GM18909 (cell line): ENCODE measurements around the gene PAQR9.

Source experiments
- ATAC-seq: cut with Tn5 transposase; IDR thresholded peaks from one replicate; pipeline ENCODE4 v1.9.1; 2021; ENCODE audit warnings: mild to moderate bottlenecking; ENCODE audit not compliant: unreplicated experiment, poor library complexity

Gene PAQR9

DNA sequence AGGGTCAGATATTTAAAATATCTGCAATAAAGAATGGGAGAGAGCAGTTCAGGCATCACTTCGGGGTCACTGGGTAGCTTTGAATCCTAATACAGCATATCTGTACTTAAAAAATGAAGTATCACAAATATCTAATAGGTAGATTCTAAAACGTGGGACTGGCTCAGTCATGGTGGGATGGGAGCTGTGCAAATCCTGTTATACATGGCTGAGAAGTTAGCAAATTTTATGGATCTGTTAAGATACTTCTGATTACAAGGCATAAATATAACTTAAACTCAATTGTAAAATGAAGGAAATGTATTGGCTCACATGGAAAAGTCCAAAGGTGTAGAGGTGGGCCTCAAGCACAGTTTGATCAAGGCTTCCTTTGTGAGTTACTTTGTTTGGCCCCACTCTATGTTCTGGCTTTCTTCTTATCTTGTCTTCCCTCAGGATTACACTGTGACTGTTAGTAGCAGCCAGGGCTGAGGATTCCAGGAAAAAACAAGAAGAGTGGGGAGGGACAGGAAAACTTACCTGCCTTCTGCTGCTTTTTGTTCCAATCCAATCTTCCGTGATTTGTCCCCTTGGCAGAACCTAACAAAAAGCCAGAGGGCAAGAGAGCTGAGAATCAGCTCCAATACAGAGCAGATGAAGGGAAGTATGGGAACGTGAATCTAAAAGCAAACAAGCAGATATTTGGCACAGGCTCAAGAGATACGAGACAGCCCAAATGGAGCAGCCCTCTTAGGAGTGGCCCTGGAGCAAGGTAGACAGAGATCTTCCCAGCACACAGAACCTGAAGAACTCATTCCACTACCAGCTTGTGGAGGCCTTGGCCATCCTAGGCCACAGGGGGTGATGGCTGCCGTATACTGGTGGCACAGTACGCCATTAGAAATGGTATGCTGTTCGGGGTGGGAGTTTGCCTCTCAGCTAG lies 10.9 kb downstream of the PAQR9 start:
- ATAC-seq = no peak

DNA sequence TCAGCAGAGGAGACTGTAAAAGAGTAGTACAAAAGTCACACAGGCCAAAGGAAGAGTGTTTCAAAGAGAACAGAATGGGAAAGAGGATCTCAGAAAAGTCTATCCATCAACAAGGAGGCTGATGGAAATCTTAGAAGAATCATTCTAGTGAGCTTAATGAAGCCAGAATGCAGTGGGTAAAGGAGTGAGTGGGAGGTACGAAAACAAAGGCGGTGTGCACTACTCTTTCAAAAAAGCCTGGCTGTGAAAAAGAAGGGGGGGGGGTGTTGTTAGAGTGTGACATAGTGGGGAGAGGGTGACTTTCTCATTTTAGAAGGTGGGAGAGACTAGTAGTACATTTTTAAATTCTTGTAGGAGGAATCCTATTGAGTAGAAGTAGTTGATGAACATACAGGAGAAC lies 11.7 kb downstream of the PAQR9 start:
- no peak for ATAC-seq

GRCh38 chr3:142950972-142951371 lies 12.5 kb downstream of the PAQR9 start:
- ATAC-seq = no peak

- ATAC-seq = no peak
Measured at GRCh38 chr3:142947799-142948575, 15.5 kb downstream of the PAQR9 start.

DNA sequence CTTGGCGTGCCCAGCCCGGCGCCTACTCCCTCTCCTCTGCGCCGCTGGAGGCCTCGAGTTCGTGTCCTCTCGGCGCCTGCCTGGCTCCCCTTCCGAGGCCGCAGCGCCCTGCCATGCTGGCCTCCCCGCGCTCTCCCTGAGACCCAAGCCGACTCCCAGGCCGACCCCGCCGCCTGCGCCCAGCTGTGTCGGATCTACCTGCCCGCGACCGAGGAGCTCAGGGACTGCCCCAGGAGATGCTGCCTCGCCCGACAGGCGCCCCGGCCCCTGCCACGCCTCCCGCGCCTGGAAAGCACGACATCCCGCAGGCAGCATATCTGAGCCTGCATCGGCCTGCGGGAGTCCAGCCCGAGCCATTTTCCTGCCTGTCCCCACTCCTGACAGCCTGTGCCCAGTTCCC lies 16.1 kb downstream of the PAQR9 start:
- ATAC-seq = no peak

GRCh38 chr3:142946861-142947260 lies 16.6 kb downstream of the PAQR9 start:
- ATAC-seq = no peak

DNA sequence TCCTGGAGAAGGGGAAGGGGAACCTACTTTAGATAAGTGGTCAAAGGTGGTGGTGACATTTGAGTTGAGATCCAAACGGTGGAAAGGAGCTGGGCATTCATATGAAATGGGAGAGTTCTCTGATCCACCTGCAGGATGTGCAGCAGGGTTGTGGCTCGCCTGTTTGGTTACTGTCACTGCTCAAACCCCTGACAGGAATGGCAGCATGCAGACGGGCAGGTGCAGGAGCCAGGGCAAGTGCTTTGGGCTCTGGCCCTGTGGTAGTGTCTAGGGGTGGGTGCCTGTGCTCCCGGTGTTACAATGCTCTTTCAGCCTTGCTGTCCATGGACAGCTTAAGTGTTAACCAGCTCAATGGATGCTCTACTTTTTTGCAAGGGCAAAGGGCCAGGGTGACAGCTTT lies 18.5 kb downstream of the PAQR9 start:
- no peak for ATAC-seq

GRCh38 chr3:142944342-142944741 lies 19.1 kb downstream of the PAQR9 start:
- ATAC-seq = no peak

DNA sequence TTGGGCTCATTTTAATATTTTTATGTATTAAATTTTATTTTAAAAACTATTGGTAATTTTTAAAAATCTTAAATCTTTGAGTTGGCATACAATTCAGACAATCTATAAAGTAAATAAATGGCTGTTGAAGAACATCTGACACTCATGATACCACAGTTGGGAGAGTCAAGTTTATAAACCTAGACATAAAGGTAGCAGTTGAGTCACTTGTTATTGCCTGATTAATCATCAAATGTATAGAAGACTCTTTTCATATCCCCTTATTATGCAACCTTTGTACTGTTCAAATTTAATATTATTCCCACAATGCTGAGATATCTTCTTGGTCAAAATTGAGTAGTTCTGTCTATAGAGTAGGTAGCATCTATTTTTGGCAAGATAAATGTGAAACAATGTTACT lies 19.6 kb downstream of the PAQR9 start:
- no peak for ATAC-seq

- ATAC-seq = no peak
Measured at GRCh38 chr3:142943349-142943748, 20.1 kb downstream of the PAQR9 start.

DNA sequence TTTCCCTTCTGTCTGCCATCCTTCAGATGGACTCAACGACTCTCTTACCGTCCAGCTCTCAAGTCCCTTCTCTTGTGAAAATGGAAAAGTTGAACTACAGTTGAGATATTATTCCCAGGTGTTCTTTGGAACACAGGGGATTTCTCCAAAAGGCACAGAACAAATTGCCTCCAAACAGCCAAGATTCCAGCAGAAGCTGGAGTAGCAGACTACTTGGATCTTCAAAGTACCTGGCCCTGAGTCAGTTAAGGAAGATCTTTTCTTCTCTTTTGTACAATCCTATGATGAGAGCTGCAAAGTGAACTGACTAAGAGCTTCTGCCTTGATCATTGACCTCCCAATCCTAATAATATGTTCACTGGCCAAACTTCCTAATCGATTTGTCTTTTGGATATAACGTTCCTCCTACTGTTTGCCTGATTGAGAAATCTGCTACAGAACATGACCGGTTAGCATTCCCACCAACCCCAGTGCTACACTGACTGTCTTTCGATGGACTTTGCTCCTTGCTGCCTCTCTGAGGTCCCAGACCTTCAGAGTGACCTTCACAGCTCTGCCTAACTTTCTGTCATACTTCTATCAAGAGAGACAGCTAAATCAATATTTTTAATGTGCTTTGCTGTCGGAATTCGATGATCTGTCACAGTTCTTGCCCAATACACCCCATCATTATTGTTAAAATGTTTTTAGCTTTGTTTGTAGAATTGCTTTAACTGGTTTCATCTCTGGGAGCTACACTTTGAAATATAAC lies 21.9 kb downstream of the PAQR9 start:
- ATAC-seq = no peak

- ATAC-seq = no peak
Measured at GRCh38 chr3:142940472-142940871, 23.0 kb downstream of the PAQR9 start.

DNA sequence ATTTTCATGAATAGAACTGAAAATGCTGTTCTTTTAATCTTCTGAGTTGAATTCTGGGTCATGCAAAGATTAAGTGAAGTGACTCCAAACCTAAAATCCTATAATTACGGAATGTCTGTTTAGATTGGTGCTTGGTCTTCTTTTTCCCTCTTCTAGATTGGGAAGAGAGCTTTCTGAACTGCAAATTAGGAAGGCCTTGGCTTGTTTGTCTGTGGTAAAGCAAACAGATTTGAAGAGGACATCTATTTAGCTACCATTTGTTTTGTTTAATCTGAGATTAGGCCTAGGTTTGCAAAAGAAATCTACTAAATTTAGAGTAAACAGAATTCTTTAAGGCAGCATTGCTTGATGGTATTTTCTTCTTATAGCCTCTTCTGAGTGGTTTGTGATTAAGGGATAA lies 23.5 kb downstream of the PAQR9 start:
- no peak for ATAC-seq

- ATAC-seq = no peak
Measured at GRCh38 chr3:142935963-142936362, 27.5 kb downstream of the PAQR9 start.

DNA sequence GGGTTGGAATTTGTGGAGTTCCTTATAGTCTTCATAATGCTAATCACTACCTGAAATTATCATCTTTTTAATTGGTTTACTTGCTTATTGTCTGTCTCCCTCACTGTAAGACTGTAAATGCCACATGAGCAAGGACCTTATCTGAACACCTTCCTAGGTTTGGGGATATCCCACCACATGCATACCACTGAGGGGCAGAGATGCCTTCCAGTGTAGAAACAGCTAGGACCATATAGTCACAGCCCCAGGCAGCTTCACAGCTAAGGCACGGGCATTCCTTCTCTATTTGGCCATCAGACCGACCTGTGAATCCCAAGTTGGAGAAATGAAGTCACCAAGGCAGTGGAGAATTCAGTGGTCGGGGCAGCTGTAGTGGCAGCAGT lies 28.6 kb downstream of the PAQR9 start:
- no peak for ATAC-seq

DNA sequence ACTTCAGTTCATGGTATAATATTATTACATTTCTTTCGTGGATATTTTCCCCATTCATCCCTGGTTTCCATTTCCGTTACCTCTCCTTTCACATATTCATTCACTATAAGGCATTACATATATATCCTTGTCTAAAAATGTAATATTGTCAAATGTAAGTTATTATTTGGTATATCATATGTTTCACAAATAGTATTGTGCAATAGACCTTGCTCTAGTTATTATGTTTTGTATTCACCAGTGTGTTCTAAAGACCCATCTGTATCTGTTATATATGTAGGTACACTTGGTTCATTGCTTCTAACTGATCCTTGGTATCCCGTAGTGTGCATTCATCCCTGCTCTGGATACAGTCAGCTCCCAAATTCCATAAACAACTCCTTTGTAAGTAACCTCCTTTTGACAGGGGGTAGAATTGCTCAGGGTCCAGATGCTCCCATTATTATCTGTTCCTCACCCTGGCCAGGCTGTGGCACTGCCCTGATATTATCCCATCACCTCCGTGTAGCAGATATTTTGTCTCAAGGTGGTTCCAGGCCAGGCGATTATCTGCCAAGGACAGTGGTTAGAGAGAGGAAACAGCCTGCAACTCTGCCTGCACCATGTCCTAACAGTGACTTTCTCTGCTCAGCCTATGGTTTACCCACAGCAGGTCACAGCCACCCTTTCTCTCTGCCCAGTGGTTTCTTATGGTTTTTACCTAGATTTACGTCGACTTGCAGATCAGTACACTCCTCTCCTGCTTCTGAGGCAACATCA lies 29.2 kb downstream of the PAQR9 start:
- no peak for ATAC-seq

DNA sequence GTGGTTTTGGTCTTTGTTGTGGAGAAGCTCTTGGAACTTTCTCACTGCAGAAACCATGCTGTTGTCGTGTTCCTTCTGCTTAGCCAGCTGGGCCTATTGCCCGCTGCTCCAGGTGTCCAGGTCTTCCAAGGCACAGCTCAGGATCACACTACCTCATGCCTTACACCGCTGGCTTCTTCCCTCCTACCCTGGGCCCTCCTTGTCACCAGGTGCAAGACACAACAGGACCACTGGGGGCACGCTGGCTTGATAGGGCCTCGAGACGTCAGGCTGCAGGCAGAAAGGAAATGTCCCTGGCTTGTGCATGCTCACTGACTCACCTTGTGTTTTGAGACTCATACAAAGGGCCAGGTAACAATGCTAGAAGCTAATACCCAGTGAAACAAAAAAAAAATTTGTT lies 32.3 kb downstream of the PAQR9 start:
- peak; percentile 83 for ATAC-seq

DNA sequence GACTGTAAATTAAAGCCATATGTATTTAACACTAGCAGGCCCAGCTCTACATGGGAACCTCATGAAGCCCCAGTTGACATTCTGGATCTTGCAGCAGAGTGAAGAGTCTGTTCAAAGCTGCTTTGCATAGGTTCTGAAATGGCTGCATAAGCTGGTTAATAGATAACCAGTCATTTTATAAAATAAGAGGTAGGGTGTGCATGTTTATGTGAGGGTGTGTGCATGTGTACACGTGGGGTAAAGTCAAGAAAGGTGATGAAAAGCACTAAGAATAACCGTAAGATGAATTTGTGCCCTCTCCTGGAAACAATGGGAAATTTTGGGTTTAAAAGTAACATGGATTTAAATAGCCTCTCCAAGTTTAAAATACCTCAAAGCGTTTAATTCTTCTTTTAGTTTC lies 33.0 kb downstream of the PAQR9 start:
- ATAC-seq = no peak

GRCh38 chr3:142929890-142930289 lies 33.6 kb downstream of the PAQR9 start:
- ATAC-seq = no peak

DNA sequence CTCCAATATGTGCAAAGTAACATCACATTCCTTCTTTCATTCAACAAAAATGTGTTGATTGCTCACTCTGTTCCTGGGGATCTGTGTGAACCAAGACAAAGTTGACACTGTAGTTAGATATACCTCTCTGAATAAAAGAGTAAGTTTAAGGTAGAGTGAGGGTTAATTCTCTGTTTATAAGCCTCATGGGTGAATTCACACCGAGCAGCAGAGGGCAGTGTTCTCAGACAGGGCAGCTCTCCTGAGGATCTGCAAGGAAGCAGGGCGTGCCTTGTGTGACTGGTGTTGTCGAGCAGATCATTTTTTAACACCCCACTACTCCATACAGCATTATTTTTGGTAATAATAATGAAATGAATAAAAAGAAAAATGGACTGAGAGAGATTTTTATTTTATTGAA lies 34.4 kb downstream of the PAQR9 start:
- ATAC-seq = no peak
